ENCODE measurements around the gene RAB10.
"Not testable (repeated sequence)": the region's sequence is repeated elsewhere in the genome, so short reads cannot be mapped to it uniquely, and the experiment has no call there.

The RAB10 gene

GRCh38 chr2:26064846-26065245 lies 31.0 kb downstream of the RAB10 start:
- DNase-seq = no peak

GRCh38 chr2:26067186-26067974 lies 33.5 kb downstream of the RAB10 start:
- no peak for DNase-seq

GRCh38 chr2:26067980-26068507 lies 34.2 kb downstream of the RAB10 start:
- no peak for DNase-seq

GRCh38 chr2:26068602-26069298 lies 34.9 kb downstream of the RAB10 start:
- DNase-seq = no peak

- DNase-seq = no peak
These were observed 36.8 kb downstream of the RAB10 start for GRCh38 chr2:26070730-26071129.

- no peak for DNase-seq
These were observed 39.3 kb downstream of the RAB10 start for GRCh38 chr2:26072925-26073768.

GRCh38 chr2:26073830-26074229 lies 39.9 kb downstream of the RAB10 start:
- no peak for DNase-seq

GRCh38 chr2:26074676-26075075 lies 40.8 kb downstream of the RAB10 start:
- DNase-seq = no peak

- DNase-seq = no peak
These were observed 41.3 kb downstream of the RAB10 start for GRCh38 chr2:26075173-26075572.

- DNase-seq = no peak
These were observed 42.2 kb downstream of the RAB10 start for GRCh38 chr2:26076001-26076587.

- no peak for DNase-seq
These were observed 43.4 kb downstream of the RAB10 start for GRCh38 chr2:26077291-26077690.

- no peak for DNase-seq
These were observed 45.1 kb downstream of the RAB10 start for GRCh38 chr2:26078939-26079338.

GRCh38 chr2:26080356-26080755 lies 46.5 kb downstream of the RAB10 start:
- no peak for DNase-seq

- DNase-seq = not testable (repeated sequence)
These were observed 47.0 kb downstream of the RAB10 start for GRCh38 chr2:26080925-26081324.

GRCh38 chr2:26081556-26081955 lies 47.7 kb downstream of the RAB10 start:
- no peak for DNase-seq

GRCh38 chr2:26086155-26086637 lies 52.3 kb downstream of the RAB10 start:
- no peak for DNase-seq

- DNase-seq = no peak
These were observed 52.9 kb downstream of the RAB10 start for GRCh38 chr2:26086779-26087178.

- no peak for DNase-seq
These were observed 54.3 kb downstream of the RAB10 start for GRCh38 chr2:26088038-26088643.

- not testable (repeated sequence) for DNase-seq
These were observed 55.0 kb downstream of the RAB10 start for GRCh38 chr2:26088931-26089330.

- DNase-seq = no peak
These were observed 55.5 kb downstream of the RAB10 start for GRCh38 chr2:26089337-26089736.

GRCh38 chr2:26095758-26096157 lies 61.9 kb downstream of the RAB10 start:
- DNase-seq = no peak

GRCh38 chr2:26099933-26100332 lies 66.0 kb downstream of the RAB10 start:
- no peak for DNase-seq
